Tibial nerve (tissue), 4 donors: ENCODE data around the gene RIT1.

ENCODE experiments used
- EP300 ChIP-seq, 2 donors: sonication (generic); formaldehyde crosslinking; IDR thresholded peaks; one replicate each; pipeline ENCODE4 v1.6.1; 2017; ENCODE audit warnings: antibody characterized with exemption in 2 of 2, mild to moderate bottlenecking in 1 of 2
- TF ChIP-seq, protein P1 (sequence below), 5 experiments: fragments of 200-600 bp in 3 of 5; fragments of 450-650 bp in 2 of 5; sonication (generic) in 3 of 5; IDR thresholded peaks; one replicate each; pipeline ENCODE4 v1.5.1; 2016 to 2019; ENCODE audit warnings: antibody characterized with exemption in 5 of 5, mild to moderate bottlenecking in 3 of 5, moderate library complexity in 2 of 5

- TF ChIP-seq, protein P1, sequence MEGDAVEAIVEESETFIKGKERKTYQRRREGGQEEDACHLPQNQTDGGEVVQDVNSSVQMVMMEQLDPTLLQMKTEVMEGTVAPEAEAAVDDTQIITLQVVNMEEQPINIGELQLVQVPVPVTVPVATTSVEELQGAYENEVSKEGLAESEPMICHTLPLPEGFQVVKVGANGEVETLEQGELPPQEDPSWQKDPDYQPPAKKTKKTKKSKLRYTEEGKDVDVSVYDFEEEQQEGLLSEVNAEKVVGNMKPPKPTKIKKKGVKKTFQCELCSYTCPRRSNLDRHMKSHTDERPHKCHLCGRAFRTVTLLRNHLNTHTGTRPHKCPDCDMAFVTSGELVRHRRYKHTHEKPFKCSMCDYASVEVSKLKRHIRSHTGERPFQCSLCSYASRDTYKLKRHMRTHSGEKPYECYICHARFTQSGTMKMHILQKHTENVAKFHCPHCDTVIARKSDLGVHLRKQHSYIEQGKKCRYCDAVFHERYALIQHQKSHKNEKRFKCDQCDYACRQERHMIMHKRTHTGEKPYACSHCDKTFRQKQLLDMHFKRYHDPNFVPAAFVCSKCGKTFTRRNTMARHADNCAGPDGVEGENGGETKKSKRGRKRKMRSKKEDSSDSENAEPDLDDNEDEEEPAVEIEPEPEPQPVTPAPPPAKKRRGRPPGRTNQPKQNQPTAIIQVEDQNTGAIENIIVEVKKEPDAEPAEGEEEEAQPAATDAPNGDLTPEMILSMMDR (IDR thresholded peaks at IDR 0.05): no peak
- no peak for TF ChIP-seq EP300 (IDR thresholded peaks at IDR 0.05)
These were observed 14.4 kb upstream of the RIT1 start for GRCh38 chr1:155925506-155925905.
